WTC11 (cell line): ENCODE measurements around the gene TATDN2.

Experiments used
- ATF2 ChIP-seq: sonication (generic); formaldehyde crosslinking; IDR thresholded peaks from 2 replicates; pipeline ENCODE4 v1.8.1; 2022; ENCODE audit warnings: low read depth, missing genetic modification reagents, borderline replicate concordance
- CREM ChIP-seq: sonication (generic); formaldehyde crosslinking; IDR thresholded peaks from 2 replicates; pipeline ENCODE4 v1.8.1; 2022; ENCODE audit warnings: mild to moderate bottlenecking, missing genetic modification reagents, moderate library complexity
- CTCF ChIP-seq: fragments of 200-600 bp; IDR thresholded peaks from 2 replicates; pipeline ENCODE4 v1.8.0; 2022; ENCODE audit warnings: antibody characterized with exemption
- MAX ChIP-seq: sonication (generic); formaldehyde crosslinking; IDR thresholded peaks from 2 replicates; pipeline ENCODE4 v1.8.0; 2022; ENCODE audit warnings: mild to moderate bottlenecking, missing genetic modification reagents
- RELA ChIP-seq: sonication (generic); formaldehyde crosslinking; IDR thresholded peaks from 2 replicates; pipeline ENCODE4 v1.8.1; 2022; ENCODE audit warnings: missing genetic modification reagents, mild to moderate bottlenecking, borderline replicate concordance
- ZNF232 ChIP-seq: sonication (generic); formaldehyde crosslinking; IDR thresholded peaks from 2 replicates; pipeline ENCODE4 v1.8.0; 2022; ENCODE audit warnings: mild to moderate bottlenecking, missing genetic modification reagents

DNA sequence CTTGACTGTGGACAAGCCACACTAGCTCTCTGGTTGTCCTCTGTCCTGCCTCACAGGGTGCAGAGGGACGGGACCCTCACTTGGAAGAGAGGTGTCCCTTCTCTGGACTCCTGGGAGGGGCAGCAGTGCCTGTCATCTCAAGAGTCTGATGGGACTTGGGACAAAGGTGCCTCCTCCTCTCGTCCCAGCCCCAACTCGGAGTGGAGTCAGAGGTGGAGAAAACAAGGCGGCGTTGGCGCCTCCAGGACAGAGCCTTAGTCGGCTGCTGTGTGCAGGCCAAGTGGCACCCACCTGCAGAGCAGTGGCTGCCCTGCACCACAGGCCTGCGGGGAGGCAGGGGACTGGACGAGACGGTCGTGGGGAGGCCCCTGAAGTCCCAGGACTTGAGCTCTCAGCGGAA, 82.1 kb downstream of the TATDN2 start:
- TF ChIP-seq CTCF (no peak), ZNF232 (CRISPR knock-in tag) (no peak), ATF2 (CRISPR knock-in tag) (no peak), CREM (CRISPR knock-in tag) (no peak), RELA (no peak), MAX (no peak)
